Activated CD4-positive, CD25-positive, alpha-beta regulatory T cell treated with anti-CD3 and anti-CD28 coated beads, Interleukin-2, amount 50 U/mL, for 24 hours (primary cell): ENCODE data around the gene PLAC8.
A peak's percentile ranks its signal among the peaks of the same experiment; 100 is the strongest.
"Not testable (repeated sequence)": the region's sequence is repeated elsewhere in the genome, so short reads cannot be mapped to it uniquely, and the experiment has no call there.

ENCODE experiments used
- ATAC-seq, 2 donors: fragments of 150-1000 bp; cut with Tn5 transposase; one replicate each; pipeline ENCODE4 v1.10.0; 2021; ENCODE audit warnings: mild to moderate bottlenecking in 1 of 2, moderate library complexity in 1 of 2

Gene PLAC8

GRCh38 chr4:83112231-83112630, 2.3 kb downstream of the PLAC8 start:
- ATAC-seq: no peak

GRCh38 chr4:83111751-83112141, 2.8 kb downstream of the PLAC8 start:
- not testable (repeated sequence) for ATAC-seq

- no peak for ATAC-seq
Observed at GRCh38 chr4:83110970-83111750, 3.4 kb downstream of the PLAC8 start.

- peak; percentile 84 to 85 for ATAC-seq
Observed at GRCh38 chr4:83110223-83110945, 4.1 kb downstream of the PLAC8 start.

- ATAC-seq: peak; percentile 24 to 35
Observed at GRCh38 chr4:83109480-83110222, 4.9 kb downstream of the PLAC8 start.

GRCh38 chr4:83108101-83108861, 6.2 kb downstream of the PLAC8 start:
- ATAC-seq: no peak

- peak in 1 of 2 donors; percentile 27 for ATAC-seq
Observed at GRCh38 chr4:83107631-83108030, 6.9 kb downstream of the PLAC8 start.

GRCh38 chr4:83104991-83105390, 9.5 kb downstream of the PLAC8 start:
- no peak for ATAC-seq

GRCh38 chr4:83096397-83096796, 18.1 kb downstream of the PLAC8 start:
- no peak for ATAC-seq

GRCh38 chr4:83093060-83093640, 21.4 kb downstream of the PLAC8 start:
- ATAC-seq: no peak

- no peak for ATAC-seq
Observed at GRCh38 chr4:83089410-83090157, 24.9 kb downstream of the PLAC8 start.

GRCh38 chr4:83084956-83085355, 29.6 kb downstream of the PLAC8 start:
- ATAC-seq: not testable (repeated sequence)

GRCh38 chr4:83083925-83084475, 30.5 kb downstream of the PLAC8 start:
- peak; percentile 79 to 88 for ATAC-seq

GRCh38 chr4:83082777-83083176, 31.8 kb downstream of the PLAC8 start:
- ATAC-seq: peak in 1 of 2 donors; percentile 22

- ATAC-seq: no peak
Observed at GRCh38 chr4:83080561-83080960, 34.0 kb downstream of the PLAC8 start.

- ATAC-seq: no peak
Observed at GRCh38 chr4:83075311-83076095, 39.0 kb downstream of the PLAC8 start.

GRCh38 chr4:83074783-83075182, 39.7 kb downstream of the PLAC8 start:
- peak; percentile 18 to 54 for ATAC-seq

- peak; percentile 84 to 95 for ATAC-seq
Observed at GRCh38 chr4:83074086-83074704, 40.3 kb downstream of the PLAC8 start.

GRCh38 chr4:83071116-83071515, 43.4 kb downstream of the PLAC8 start:
- no peak for ATAC-seq
